Measurements from ENCODE around the gene HEMK1.

HEMK1 gene

DNA sequence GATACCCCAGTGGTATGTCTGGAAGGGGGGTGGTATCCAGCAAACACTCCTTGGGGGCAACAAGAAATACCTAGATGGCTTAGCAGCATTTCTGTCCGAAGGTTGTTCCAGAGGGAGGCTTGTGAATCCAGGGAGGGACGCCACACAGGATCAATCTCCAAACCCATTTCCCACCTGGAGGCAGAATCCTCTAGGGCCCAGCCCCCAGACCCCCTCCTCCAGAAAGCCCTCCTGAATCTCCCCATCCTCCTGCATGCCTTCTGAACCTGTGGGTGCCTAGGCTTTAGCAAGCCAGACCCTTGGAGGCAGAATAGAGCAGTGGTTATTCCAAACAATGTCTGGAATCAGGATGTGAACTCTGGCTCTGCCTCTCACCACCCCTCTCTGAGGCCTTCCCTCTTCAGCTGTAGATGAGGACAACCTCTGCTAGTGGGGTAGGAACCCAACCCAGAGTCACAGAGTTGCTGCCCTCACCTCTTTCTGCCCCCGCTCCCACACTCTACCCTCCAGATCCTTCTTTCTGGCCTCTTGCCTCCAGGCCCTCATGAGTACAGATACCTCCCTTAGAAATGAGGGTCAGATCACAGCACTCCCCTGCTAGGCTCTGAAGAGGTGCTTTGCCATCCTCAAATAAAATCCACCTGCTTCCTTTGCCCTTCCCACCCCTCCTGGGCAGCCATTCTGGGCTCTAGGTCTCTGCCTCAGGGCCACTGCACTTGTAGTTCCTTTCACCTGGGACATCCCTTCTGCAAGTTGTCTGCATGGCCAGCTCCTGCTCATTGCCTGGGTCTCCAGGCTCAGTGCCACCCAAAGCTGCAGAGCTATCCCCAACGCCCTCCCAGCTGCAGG, 34.2 kb downstream of the HEMK1 start:
- no peaks in the 10 kb centered on the region for H3K9me3 ChIP-seq (ENCODE audit: insufficient read depth, low read depth, low read length)
- WGBS: 78% methylated on average over 4 of the region's 4 CpGs
- no peaks in the 10 kb centered on the region; the same call in 1 of the 2 replicates for H3K36me3 ChIP-seq (ENCODE audit: insufficient read depth, low read length)
- H3K9ac ChIP-seq (ENCODE audit: low read depth, low read length): no peak overlapping the region
- no peak overlapping the region for H3K4me3 ChIP-seq (ENCODE audit: low read length)
- peaks cover 3% of the 10 kb centered on the region; the same call in 1 of the 2 replicates for H3K4me1 ChIP-seq (ENCODE audit: insufficient read depth, low read length)
- H3K27me3 ChIP-seq (ENCODE audit: insufficient read depth, low read length): no peaks in the 10 kb centered on the region; the same call in 1 of the 2 replicates
- no peak overlapping the region for H3K27ac ChIP-seq (ENCODE audit: low read depth, low read length)

DNA sequence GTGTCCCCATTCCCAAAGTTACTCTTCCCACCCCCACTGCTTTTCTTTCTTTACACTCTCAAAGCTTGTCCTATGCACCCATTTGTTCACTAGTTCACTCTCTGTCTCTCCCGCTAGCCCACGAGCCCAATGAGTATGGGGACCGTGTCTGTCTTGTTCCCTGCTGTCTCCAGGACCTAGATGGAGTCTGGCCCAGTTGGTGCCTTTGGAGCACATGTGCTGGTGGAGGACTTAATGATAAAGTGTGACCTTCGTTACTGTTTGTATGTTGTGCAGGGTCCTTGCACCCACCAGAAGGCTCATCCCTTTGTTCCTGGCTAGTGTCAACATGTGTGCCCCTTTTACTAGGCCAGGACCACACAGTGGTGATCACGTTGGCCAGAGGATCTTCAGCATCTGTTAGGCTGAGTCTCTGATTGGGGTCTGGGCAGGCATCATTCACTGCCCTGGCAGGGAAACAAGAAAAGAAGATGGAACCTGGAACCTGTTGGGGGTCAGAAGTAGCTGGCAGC, 34.8 kb downstream of the HEMK1 start:
- no peaks in the 10 kb centered on the region; the same call in 1 of the 2 replicates for H3K36me3 ChIP-seq (ENCODE audit: insufficient read depth, low read length)

DNA sequence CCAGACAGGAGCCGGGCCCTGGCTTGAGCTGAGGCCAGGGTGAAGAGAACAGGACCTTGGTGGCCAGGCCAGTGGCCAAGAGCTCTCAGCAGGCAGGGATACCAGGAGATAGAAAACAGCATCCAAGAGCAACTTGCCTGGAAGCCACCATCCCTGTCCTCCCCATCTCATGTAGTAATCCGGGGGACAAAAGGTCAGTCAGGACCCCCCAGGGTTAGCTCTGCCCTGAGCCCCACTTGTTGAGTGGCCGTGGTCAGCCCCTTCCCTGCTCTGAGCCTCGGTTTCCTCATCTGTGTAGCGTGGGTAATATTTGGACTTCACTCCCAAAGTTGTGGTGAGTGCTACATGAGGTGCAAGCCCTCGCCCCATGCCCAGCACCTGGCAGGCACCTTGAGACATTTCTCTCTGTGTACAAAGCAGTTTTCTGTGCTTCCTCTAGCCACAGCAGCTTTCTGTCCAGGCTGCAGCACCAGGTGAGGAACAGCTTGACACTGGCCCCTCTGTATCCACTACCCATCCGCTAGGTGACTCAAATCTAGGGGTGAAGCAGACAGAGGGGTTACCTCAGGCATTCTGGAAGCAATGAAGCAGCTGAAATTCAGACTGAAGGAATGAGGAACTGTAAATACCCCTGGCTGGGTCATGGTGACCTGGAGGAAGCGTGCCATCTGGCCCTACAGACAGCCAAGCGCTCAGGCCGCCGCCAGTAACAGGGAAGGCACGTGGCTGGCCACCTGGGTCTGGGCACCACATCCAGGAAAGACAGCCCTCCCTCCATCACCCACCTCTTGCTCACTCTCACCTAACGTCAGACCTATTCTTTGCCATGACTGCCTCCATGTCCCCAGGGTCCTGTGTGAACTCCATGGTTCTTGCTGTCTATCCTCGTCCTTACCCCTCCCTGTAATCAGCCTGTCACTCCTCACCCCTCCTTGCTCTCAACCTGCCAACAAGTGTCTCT, 35.6 kb downstream of the HEMK1 start:
- peaks cover 3% of the 10 kb centered on the region; the same call in 1 of the 2 replicates for H3K4me1 ChIP-seq (ENCODE audit: insufficient read depth, low read length)
- no peaks in the 10 kb centered on the region; the same call in 1 of the 2 replicates for H3K36me3 ChIP-seq (ENCODE audit: insufficient read depth, low read length)
- H3K27ac ChIP-seq (ENCODE audit: low read depth, low read length): no peak overlapping the region
- 88% methylated on average over 14 of the region's 14 CpGs for WGBS
- H3K4me3 ChIP-seq (ENCODE audit: low read length): no peak overlapping the region
- no peak overlapping the region for H3K9ac ChIP-seq (ENCODE audit: low read depth, low read length)
- H3K27me3 ChIP-seq (ENCODE audit: insufficient read depth, low read length): peaks cover 8% of the 10 kb centered on the region
- H3K9me3 ChIP-seq (ENCODE audit: insufficient read depth, low read depth, low read length): no peaks in the 10 kb centered on the region

More for the DNA sequence above, 34.8 kb downstream of the HEMK1 start:
- Histone ChIP-seq H3K4me3 (ENCODE audit: low read length) (no peak overlapping the region), H3K4me1 (ENCODE audit: insufficient read depth, low read length) (peaks cover 3% of the 10 kb centered on the region; the same call in 1 of the 2 replicates), H3K9me3 (ENCODE audit: insufficient read depth, low read depth, low read length) (no peaks in the 10 kb centered on the region), H3K27me3 (ENCODE audit: insufficient read depth, low read length) (peaks cover under 1% of the 10 kb centered on the region), H3K9ac (ENCODE audit: low read depth, low read length) (no peak overlapping the region), H3K27ac (ENCODE audit: low read depth, low read length) (no peak overlapping the region)
- WGBS: 88% methylated on average over 5 of the region's 5 CpGs

DNA sequence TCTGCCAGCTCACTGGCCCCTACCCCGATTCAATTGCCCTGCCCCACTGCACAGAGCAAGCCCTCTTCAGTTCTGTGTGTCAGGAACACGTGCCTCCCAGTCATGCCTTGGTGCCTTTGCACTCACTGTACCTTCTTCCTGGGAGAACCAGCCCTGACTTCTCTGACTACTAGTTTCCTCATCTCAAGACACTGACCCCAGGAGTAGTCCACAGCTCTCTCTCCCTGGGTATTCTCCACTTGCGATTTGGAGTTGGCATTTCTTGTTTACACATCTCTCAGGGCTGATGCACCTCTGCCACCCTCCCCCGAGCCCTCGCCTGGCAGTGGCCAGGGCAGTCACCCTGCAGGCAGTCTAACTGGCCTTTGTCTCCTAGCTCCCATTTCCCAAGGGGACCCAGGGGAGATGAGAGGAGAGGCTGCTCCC, 36.6 kb downstream of the HEMK1 start:
- Histone ChIP-seq H3K9me3 (ENCODE audit: insufficient read depth, low read depth, low read length) (no peaks in the 10 kb centered on the region), H3K9ac (ENCODE audit: low read depth, low read length) (0 out of 2 replicates have a peak overlapping the region, but pooled peaks have one; percentile 1), H3K4me1 (ENCODE audit: insufficient read depth, low read length) (peaks cover 3% of the 10 kb centered on the region; the same call in 1 of the 2 replicates), H3K27me3 (ENCODE audit: insufficient read depth, low read length) (peaks cover 18% of the 10 kb centered on the region), H3K27ac (ENCODE audit: low read depth, low read length) (no peak overlapping the region), H3K36me3 (ENCODE audit: insufficient read depth, low read length) (no peaks in the 10 kb centered on the region; the same call in 1 of the 2 replicates), H3K4me3 (ENCODE audit: low read length) (no peak overlapping the region)
- 84% methylated on average over 5 of the region's 5 CpGs for WGBS

DNA sequence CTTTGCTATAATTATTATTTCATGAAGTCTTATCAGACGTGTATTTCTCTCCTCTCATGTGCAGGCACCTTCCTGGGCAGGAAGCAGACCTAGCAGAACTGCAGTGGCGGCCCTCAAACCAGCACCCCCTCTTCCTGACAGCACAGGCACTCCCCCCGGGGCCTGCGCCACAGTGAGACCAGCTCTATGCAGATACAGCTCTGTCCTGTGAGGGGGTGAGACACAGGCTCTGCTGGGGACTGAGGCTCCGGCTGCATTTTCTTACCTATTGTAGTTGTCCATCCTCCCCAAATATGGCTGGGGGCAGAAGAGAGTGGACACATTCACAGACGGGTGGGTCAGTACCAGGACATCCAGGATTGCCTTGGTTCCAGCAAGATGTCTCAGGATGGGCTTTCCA, 37.3 kb downstream of the HEMK1 start:
- Histone ChIP-seq H3K4me1 (ENCODE audit: insufficient read depth, low read length) (no peaks in the 10 kb centered on the region), H3K36me3 (ENCODE audit: insufficient read depth, low read length) (no peaks in the 10 kb centered on the region; the same call in 1 of the 2 replicates), H3K27me3 (ENCODE audit: insufficient read depth, low read length) (peaks cover 22% of the 10 kb centered on the region), H3K9me3 (ENCODE audit: insufficient read depth, low read depth, low read length) (no peaks in the 10 kb centered on the region), H3K27ac (ENCODE audit: low read depth, low read length) (no peak overlapping the region), H3K9ac (ENCODE audit: low read depth, low read length) (no peak overlapping the region), H3K4me3 (ENCODE audit: low read length) (no peak overlapping the region)
- 81% methylated on average over 6 of the region's 6 CpGs for WGBS

DNA sequence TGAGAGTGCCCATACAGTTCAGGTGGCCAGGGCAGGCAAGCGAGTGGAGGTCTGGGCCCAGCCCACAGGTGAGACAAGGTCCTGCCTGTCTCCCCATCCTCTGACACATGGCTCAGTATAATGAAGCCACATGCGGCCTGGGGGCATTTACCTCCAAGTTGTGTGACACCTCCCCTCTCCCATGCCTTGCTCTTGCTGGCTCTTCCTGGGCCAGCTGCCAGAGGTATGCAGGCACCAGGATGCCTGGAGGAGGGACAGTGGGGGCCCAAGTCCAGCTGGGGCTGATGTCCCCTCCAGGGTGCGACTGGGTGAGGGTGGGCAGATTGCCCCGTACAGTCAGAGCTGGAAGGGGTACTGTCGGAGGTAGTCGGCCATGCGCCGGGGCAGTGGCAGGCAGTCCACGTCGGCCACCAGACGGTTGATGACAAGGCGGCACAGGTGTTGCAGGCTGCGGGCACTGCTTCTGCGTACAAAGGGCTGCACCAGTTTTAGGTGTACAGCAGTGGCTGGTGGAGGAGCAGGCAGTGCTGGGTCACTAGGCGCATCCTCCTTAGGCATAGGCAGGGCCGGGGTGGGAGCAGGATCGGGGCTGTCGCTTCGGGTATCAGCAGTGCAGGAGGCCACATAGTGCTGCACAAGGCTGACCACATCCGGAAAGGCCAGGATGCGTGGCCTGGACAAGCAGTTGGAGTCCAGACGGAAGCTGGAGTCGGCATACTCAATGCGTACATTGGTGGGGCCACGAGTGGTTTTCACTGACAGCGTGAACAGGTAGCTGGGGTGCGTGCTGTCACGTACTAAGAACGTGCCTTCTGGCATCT, 38.2 kb downstream of the HEMK1 start:
- 94% methylated on average over 29 of the region's 29 CpGs for whole genome bisulfite sequencing
- no peak overlapping the region for H3K27ac ChIP-seq (ENCODE audit: low read depth, low read length)
- H3K4me1 ChIP-seq (ENCODE audit: insufficient read depth, low read length): peaks cover 3% of the 10 kb centered on the region; the same call in 1 of the 2 replicates
- no peak overlapping the region for H3K9ac ChIP-seq (ENCODE audit: low read depth, low read length)
- no peaks in the 10 kb centered on the region; the same call in 1 of the 2 replicates for H3K36me3 ChIP-seq (ENCODE audit: insufficient read depth, low read length)
- H3K27me3 ChIP-seq (ENCODE audit: insufficient read depth, low read length): peaks cover 27% of the 10 kb centered on the region
- H3K4me3 ChIP-seq (ENCODE audit: low read length): no peak overlapping the region
- H3K9me3 ChIP-seq (ENCODE audit: insufficient read depth, low read depth, low read length): no peaks in the 10 kb centered on the region

DNA sequence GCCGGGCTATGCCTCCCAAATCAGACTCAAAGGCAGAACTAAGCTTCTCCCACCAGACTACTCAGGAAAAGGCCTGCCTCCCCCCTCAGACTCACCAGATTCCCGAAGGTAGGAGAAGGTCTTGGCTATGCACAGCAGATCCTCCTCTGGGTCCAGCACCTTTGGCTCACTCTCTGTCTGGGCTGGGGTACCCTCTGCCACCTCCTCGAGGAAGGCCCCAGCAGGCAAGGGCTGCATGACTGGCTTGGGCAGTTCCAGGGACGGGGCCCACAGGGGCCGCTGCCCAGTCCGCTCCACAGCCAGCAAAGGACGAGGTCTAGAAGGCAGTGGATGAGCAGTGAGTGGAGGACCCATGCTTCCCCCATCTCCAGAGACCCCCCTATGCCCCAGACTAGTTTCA, 39.0 kb downstream of the HEMK1 start:
- peaks cover 35% of the 10 kb centered on the region for H3K27me3 ChIP-seq (ENCODE audit: insufficient read depth, low read length)
- H3K9me3 ChIP-seq (ENCODE audit: insufficient read depth, low read depth, low read length): no peaks in the 10 kb centered on the region
- no peak overlapping the region for H3K27ac ChIP-seq (ENCODE audit: low read depth, low read length)
- no peak overlapping the region for H3K9ac ChIP-seq (ENCODE audit: low read depth, low read length)
- no peaks in the 10 kb centered on the region; the same call in 1 of the 2 replicates for H3K36me3 ChIP-seq (ENCODE audit: insufficient read depth, low read length)
- peaks cover 7% of the 10 kb centered on the region; the same call in 1 of the 2 replicates for H3K4me1 ChIP-seq (ENCODE audit: insufficient read depth, low read length)
- no peak overlapping the region for H3K4me3 ChIP-seq (ENCODE audit: low read length)
- 97% methylated on average over 7 of the region's 7 CpGs for WGBS

DNA sequence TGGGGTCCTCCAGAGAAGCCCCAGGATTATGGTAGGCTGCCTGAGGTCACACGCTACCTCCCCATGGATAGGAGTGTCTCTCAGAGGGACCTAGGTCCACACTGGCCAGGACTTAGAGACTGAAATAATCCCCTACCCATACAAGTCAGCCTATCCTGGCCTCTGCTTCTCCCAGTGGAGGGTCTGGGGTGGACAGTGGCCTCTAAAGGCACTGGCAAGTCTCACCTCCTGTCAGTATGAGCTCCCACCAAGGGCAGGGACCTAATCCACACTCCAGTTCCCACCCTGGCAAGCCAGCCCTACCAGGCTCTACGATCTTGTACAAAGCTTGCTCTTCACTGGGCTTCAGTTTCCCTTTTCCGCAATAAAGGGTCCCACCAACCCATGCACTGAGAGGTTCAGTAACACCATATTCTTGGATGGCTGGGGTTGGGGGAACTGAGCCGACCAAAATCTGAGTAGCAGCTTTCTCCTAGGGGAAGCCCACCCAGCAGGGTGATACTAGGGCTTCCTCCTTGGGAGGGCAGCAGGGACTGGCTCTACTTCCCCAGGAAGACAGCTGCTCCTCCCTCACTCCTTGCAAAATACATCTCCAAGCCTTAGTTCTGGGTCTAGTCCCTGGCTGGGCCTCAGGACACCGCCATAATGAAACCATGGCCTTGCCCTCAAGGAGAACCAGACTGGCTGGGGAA, 39.9 kb downstream of the HEMK1 start:
- Histone ChIP-seq H3K36me3 (ENCODE audit: insufficient read depth, low read length) (no peaks in the 10 kb centered on the region; the same call in 1 of the 2 replicates), H3K9me3 (ENCODE audit: insufficient read depth, low read depth, low read length) (no peaks in the 10 kb centered on the region), H3K27me3 (ENCODE audit: insufficient read depth, low read length) (peaks cover 42% of the 10 kb centered on the region), H3K4me3 (ENCODE audit: low read length) (no peak overlapping the region), H3K27ac (ENCODE audit: low read depth, low read length) (no peak overlapping the region), H3K9ac (ENCODE audit: low read depth, low read length) (no peak overlapping the region), H3K4me1 (ENCODE audit: insufficient read depth, low read length) (peaks cover 7% of the 10 kb centered on the region; the same call in 1 of the 2 replicates)
- WGBS: 93% methylated on average over 5 of the region's 5 CpGs

DNA sequence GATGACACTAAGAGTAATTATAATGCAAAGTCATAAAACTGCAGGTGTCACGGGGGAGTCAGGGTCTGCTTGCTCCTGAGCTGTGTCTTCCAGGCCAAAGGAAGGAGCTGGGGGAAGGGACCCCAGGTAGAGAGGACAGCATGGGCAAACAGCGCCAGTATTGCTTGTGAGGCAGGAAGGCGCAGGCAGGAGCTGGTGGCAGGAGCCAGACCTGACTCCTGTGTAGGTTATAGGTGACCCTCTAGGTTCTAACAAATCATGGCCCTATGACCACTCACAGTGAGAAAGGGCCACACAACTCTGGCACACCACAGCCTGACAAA, 40.4 kb downstream of the HEMK1 start:
- Histone ChIP-seq H3K4me3 (ENCODE audit: low read length) (no peak overlapping the region), H3K36me3 (ENCODE audit: insufficient read depth, low read length) (no peaks in the 10 kb centered on the region; the same call in 1 of the 2 replicates), H3K4me1 (ENCODE audit: insufficient read depth, low read length) (peaks cover 7% of the 10 kb centered on the region; the same call in 1 of the 2 replicates), H3K27me3 (ENCODE audit: insufficient read depth, low read length) (peaks cover 42% of the 10 kb centered on the region), H3K27ac (ENCODE audit: low read depth, low read length) (no peak overlapping the region), H3K9me3 (ENCODE audit: insufficient read depth, low read depth, low read length) (no peaks in the 10 kb centered on the region), H3K9ac (ENCODE audit: low read depth, low read length) (no peak overlapping the region)
- WGBS: 81% methylated on average over 3 of the region's 3 CpGs
